Measurements from ENCODE around the gene AK2.

The AK2 gene

DNA sequence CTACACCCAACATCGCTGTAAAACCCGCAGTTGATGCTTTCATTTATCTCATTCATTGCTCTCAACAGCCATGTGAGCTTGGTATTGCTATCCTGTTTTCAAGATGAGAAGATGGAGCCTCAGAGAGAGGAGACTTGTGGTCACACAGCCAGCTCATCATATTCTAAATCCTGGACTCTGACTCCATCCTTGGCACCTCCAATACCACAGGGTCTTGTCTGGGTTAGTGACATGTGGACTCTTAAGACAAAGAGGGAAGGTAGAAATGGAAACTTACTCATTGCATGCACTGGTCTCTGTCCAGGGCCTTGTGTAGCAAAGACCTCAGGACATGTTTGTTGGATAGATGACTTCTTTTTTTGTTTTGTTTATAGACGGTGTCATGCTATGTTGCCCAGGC is 65.1 kb downstream of the AK2 start:
- Mint-ChIP-seq H3K9me3 (peaks cover 2% of the 10 kb centered on the region), H3K36me3 (ENCODE audit: low read depth) (no peaks in the 10 kb centered on the region), H3K4me3 (no peak overlapping the region), H3K27ac (no peak overlapping the region), H3K4me1 (ENCODE audit: low read depth) (peaks cover 35% of the 10 kb centered on the region), H3K27me3 (peaks cover 25% of the 10 kb centered on the region)
- no peak for DNase-seq

DNA sequence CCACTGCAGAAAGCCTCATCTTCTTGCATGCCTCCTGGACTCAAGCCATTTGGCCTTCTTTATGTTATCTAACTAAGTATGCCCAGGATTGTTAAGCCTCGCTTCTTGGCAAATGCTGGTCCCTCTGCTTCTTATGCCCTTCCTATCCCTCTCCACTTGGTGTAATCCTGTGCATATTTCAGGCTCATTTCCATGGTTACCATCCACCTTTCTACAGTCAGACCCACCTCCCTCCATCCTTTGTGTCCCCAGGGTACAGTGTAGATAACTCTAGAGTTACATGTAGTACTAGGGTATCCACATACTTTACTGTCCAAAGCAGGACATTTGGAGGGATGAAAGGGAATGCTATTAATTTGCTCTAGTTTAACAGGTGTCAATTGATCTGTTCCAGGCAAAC is 65.5 kb downstream of the AK2 start:
- no peak for DNase-seq
- H3K4me1 Mint-ChIP-seq (ENCODE audit: low read depth) = peaks cover 35% of the 10 kb centered on the region
- peaks cover 25% of the 10 kb centered on the region for H3K27me3 Mint-ChIP-seq
- no peaks in the 10 kb centered on the region for H3K36me3 Mint-ChIP-seq (ENCODE audit: low read depth)
- no peak overlapping the region for H3K4me3 Mint-ChIP-seq
- peaks cover 2% of the 10 kb centered on the region for H3K9me3 Mint-ChIP-seq
- H3K27ac Mint-ChIP-seq = no peak overlapping the region

DNA sequence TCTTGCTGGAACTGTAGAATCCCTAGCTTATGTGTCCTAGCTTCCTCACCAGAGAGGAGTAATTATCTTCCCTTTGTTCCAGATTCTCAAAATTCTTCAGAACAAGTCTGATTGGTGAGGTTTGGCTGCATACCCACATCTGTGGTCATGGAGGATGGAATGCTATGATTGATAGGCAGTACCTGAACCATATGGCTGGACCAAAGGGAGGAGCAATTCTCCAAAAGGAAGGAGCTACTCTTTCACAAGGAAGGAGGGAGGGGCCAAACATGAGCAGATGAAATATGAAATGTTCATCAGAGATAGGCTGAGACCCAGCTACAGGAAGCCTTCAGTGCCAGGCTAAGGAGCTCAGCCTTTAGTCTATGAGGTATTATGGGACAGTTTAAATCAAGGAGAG is 67.1 kb downstream of the AK2 start:
- peaks cover 40% of the 10 kb centered on the region for H3K4me1 Mint-ChIP-seq (ENCODE audit: low read depth)
- no peak for DNase-seq

DNA sequence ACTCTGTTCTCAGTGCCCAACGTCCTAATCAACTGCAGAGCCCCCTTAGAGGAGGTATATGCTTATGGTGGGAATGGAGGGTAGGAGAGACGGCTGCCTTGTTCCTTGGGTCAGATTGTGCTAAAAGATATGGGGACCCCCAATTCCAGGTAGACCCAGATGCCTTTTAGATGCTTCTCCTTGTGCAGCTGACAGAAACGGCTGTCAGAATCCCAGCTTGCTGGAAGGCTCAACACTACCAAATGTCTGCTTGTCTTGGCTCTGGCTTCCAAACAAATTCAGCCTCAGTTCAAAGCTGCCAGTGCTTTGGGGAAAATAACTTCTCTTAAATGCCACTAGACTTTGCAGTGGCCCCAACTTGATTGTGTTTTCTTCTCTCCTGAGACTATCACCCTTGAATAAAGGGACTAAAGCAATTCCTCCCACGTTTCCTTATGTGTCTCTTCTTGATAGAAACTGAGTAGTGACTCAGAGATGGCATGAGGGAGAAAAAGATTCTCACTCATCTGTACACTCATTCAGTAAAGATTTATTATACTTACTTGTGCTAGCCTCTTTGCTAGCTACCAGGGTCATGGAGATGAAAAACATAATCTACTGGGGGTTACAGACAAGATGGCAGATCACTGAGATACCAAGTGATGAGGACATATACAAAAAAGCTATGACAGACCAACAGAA is 68.7 kb downstream of the AK2 start:
- Mint-ChIP-seq H3K36me3 (ENCODE audit: low read depth) (peaks cover 4% of the 10 kb centered on the region), H3K4me3 (no peak overlapping the region), H3K27me3 (peaks cover 23% of the 10 kb centered on the region), H3K9me3 (peaks cover 2% of the 10 kb centered on the region), H3K4me1 (ENCODE audit: low read depth) (peaks cover 43% of the 10 kb centered on the region), H3K27ac (peak overlapping the region; percentile 22)
- DNase-seq = no peak

More for the DNA sequence above, 67.1 kb downstream of the AK2 start:
- H3K27ac Mint-ChIP-seq = no peak overlapping the region
- no peaks in the 10 kb centered on the region for H3K36me3 Mint-ChIP-seq (ENCODE audit: low read depth)
- H3K27me3 Mint-ChIP-seq = peaks cover 25% of the 10 kb centered on the region
- H3K4me3 Mint-ChIP-seq = no peak overlapping the region
- peaks cover 2% of the 10 kb centered on the region for H3K9me3 Mint-ChIP-seq

DNA sequence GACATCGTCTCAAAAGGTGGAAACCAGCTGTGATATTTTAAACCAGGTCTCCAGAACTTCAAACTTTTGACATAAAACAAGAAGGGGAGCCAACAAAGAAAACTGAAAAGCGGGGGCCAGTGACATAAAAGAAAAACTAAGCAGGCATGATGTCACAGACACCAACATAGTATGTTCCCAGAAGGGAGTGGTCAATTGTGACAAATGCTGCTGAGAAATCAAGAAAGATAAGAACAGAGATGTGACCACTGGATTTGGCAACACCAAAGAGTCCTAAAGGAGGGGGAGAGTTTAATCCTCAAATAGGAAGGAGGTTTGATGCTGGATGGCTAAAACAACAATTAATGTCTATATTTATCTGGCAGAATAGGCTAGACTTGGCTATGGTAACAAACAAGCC is 69.8 kb downstream of the AK2 start:
- Mint-ChIP-seq H3K27ac (no peak overlapping the region), H3K36me3 (ENCODE audit: low read depth) (peaks cover 10% of the 10 kb centered on the region), H3K27me3 (peaks cover 13% of the 10 kb centered on the region), H3K4me1 (ENCODE audit: low read depth) (peaks cover 47% of the 10 kb centered on the region), H3K4me3 (no peak overlapping the region), H3K9me3 (peaks cover 2% of the 10 kb centered on the region)
- DNase-seq = no peak

DNA sequence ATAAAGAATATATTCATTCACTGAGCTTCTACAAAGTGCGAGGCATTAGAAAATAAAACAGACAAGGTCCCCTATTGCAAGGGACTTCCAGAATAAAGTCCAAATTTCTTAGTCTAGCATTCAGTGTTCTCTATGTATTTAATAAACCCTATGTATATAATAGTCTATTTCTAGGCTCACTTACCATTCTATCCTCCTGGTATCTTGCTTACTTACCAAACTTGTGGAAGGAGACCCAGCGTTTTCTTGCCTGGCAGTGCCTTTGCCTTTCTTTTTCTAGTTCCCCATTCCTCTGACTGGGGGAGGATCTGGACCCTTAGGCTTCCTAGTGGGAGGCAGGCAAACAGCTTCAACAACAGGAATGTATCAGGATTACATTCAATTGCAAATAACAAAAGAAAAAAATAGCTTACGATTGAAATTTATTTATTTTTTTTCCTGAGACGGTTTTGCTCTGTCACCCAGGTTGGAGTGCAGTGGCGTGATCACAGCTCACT is 71.4 kb downstream of the AK2 start:
- peak overlapping the region; percentile 86 for H3K27ac Mint-ChIP-seq
- peaks cover 10% of the 10 kb centered on the region for H3K36me3 Mint-ChIP-seq (ENCODE audit: low read depth)
- H3K9me3 Mint-ChIP-seq = peaks cover 2% of the 10 kb centered on the region
- H3K4me3 Mint-ChIP-seq = peak overlapping the region; percentile 75
- no peak for DNase-seq
- peaks cover 55% of the 10 kb centered on the region for H3K4me1 Mint-ChIP-seq (ENCODE audit: low read depth)
- no peaks in the 10 kb centered on the region for H3K27me3 Mint-ChIP-seq

DNA sequence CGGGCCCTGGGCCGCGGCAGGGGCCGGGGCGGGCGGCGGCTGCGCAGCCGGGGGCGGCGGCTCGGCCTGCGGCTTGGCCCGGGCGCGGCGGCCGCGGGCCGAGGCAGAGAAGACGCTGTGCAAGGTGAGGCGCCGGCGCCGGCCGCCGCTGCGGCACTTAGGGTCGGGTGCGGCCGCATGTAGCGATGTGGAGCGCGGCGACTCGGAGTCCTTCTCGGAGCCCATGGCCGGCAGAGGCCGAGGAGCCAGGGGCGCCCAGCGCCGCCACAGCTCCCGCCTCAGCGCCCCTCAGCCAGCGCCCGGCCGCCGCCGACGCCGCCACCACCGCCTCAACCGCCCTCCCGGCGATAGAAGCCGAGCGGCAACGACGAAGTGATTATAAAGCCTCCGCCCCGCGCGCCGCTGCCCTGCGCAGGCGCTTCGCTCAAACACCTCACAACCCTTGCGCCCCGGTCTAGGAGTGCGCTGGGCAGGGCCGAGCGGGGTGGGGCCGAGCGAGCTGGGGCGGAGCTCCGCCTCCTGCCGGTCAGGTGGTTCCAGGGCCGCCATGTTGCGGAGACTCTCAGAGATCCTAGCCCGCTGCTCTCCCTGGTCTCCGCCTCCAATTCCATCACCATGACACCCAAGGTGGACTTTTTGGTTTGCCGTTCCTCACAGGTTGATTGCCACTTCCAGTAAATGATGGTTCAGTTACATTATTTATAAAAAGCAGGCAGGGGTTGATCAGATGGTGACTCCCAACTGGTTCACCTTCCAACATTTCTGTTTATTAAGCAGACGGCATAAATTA is 72.0 kb downstream of the AK2 start, which contains the start of gene RNF19B:
Gene RNF19B (minus strand): TSS at position 349 of the 790 bp plus-strand sequence. CDS start 124 bp downstream, at position 225.
- H3K9me3 Mint-ChIP-seq = peaks cover 2% of the 10 kb centered on the region

DNA sequence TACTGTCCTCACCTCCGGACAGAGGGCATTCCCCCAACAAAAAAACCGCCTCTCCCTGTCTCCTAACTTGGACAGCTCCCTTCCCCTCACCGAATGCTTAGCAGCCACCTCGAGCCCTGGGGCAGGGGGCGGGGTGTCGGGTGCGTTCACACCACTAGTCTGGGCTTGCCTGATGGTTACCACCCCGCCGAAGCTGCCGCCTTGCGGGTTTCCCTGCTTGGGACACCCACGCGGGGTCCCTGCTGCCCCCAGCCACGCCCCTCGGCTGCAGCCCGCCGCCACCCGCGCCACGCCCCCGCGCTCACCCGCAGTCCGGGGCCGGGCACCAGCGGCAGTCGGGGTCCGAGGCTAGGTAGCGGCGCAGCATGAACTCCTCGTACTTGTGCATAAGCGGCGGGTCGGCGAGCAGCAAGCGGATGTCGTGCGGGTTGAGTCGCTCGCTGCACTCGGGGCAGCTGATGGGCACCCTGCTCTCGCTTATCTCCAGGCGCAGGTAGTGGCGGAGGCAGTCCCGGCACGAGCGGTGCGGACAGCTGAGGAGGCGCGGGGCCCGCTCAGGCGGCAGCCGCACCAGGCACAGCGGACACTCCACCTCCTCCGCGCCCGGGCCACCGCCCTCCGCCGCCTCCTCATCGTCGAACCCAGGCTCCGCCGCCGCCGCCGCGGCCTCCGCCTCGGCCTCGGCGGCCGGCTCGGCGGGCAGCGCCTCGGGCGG is 72.8 kb downstream of the AK2 start:
- DNase-seq = peak; percentile 78
- peaks cover 10% of the 10 kb centered on the region for H3K36me3 Mint-ChIP-seq (ENCODE audit: low read depth)
- peaks cover 2% of the 10 kb centered on the region for H3K9me3 Mint-ChIP-seq
- H3K4me3 Mint-ChIP-seq = peak overlapping the region; percentile 86
- peak overlapping the region; percentile 86 for H3K27ac Mint-ChIP-seq
- H3K27me3 Mint-ChIP-seq = no peaks in the 10 kb centered on the region
- H3K4me1 Mint-ChIP-seq (ENCODE audit: low read depth) = peaks cover 60% of the 10 kb centered on the region

More for the DNA sequence above, 72.0 kb downstream of the AK2 start, which contains the start of gene RNF19B:
- H3K27ac Mint-ChIP-seq = peak within 1 kb of the TSS; percentile 86
- peak within 1 kb of the TSS; percentile 86 for H3K4me3 Mint-ChIP-seq
- peak; percentile 97 for DNase-seq
- peaks cover 58% of the 10 kb centered on the region for H3K4me1 Mint-ChIP-seq (ENCODE audit: low read depth)
- peaks cover 10% of the 10 kb centered on the region for H3K36me3 Mint-ChIP-seq (ENCODE audit: low read depth)
- H3K27me3 Mint-ChIP-seq = no peaks in the 10 kb centered on the region

DNA sequence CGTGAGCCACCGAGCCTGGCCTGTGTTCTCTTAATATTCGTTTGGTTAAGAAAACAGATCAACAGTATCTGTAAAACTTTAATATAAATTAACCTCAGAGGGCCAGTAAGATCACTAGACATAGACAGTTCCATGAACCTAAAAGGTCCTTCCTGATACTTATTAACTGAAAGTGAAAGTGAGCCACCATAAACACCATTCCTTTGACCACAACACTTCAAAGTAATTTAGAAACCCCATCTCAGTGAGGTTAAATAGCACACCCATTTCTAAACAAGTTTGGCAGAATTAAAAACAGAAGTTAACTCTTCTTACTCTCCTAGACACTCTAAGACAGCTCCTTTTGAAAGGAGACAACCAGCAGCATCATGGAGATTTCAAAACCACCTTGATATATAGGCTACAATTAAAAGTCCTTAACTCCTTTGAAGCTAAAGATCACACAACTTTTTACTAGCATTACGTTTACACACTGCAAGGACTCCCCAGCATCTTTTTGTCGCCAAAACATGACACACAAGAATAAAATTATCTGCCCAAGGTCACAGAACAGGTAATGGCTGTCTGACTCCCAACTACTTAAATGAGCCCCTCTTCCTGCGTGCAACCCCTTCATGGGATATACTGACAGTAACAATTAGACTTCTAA is 74.3 kb downstream of the AK2 start:
- Mint-ChIP-seq H3K9me3 (no peaks in the 10 kb centered on the region), H3K27ac (peak overlapping the region; percentile 48), H3K4me1 (ENCODE audit: low read depth) (peaks cover 62% of the 10 kb centered on the region), H3K4me3 (peak overlapping the region; percentile 86), H3K36me3 (ENCODE audit: low read depth) (peaks cover 10% of the 10 kb centered on the region), H3K27me3 (no peaks in the 10 kb centered on the region)
- no peak for DNase-seq

DNA sequence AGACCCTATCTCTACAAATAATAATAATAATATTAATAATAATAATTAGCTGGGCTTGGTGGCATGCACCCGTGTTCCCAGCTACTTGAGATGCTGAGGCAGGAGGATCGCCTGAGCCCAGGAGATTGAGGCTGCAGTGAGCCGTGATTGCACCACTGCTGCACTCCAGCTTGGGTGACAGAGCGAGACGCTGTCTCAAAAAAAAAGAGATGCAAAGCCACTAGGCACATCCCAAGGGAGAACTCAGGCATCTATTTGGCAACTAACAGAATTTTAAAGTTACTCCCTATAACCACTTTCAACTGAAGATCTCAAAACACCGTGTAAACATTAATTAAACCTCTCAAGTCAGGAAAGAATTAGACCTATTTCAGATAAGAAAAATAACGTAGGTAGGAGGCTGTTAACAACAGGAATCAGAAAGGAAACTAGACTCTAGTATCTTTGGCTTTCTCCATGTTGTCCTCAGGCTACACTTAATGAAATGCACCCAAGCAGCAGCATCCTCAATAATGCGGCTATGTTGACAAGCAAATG is 75.8 kb downstream of the AK2 start:
- no peaks in the 10 kb centered on the region for H3K27me3 Mint-ChIP-seq
- no peak overlapping the region for H3K4me3 Mint-ChIP-seq
- no peak for DNase-seq
- H3K4me1 Mint-ChIP-seq (ENCODE audit: low read depth) = peaks cover 64% of the 10 kb centered on the region
- peaks cover 10% of the 10 kb centered on the region for H3K36me3 Mint-ChIP-seq (ENCODE audit: low read depth)
- no peaks in the 10 kb centered on the region for H3K9me3 Mint-ChIP-seq
- H3K27ac Mint-ChIP-seq = no peak overlapping the region

DNA sequence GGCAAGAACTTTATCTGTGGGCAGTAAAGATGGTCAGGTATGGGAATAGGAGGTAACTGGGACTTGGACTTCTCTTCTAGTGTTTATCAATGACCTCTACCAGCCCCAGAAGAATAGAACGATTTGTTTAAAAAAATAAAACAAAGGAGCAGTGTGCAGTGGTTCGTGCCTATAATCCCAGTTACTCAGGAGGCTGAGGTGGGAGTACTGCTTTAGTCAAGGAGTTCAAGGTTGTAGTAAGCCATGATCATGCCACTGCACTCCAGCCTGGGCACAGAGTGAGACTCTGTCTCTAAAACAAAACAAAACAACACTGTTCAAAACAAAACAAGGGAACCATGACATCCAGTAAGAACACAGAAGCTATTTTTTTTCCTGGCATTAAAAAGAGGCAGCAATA is 76.3 kb downstream of the AK2 start:
- Mint-ChIP-seq H3K4me3 (no peak overlapping the region), H3K4me1 (ENCODE audit: low read depth) (peaks cover 66% of the 10 kb centered on the region), H3K27ac (no peak overlapping the region), H3K36me3 (ENCODE audit: low read depth) (peaks cover 12% of the 10 kb centered on the region), H3K9me3 (no peaks in the 10 kb centered on the region), H3K27me3 (no peaks in the 10 kb centered on the region)
- no peak for DNase-seq

DNA sequence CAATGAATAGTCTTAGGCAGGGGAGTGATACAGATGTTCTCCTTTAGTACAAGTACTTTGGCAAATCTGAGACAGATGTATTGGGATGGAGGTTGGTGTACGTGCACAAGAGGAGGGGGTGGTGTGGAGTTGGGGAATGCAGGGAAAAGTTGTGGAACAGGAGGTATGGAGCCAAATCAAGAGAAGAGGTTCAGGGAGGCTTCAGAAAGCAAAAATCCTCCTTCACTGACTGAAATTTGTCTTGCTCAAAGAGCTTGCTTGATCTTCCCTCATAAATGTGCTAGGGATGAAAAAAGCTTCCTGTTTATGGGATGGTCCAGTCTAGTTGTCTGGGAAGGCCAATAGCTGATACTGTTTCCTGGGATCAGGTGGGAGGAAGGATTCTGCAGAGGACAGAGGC is 77.9 kb downstream of the AK2 start:
- DNase-seq = no peak
- H3K4me3 Mint-ChIP-seq = no peak overlapping the region
- H3K36me3 Mint-ChIP-seq (ENCODE audit: low read depth) = peaks cover 18% of the 10 kb centered on the region
- no peaks in the 10 kb centered on the region for H3K9me3 Mint-ChIP-seq
- no peaks in the 10 kb centered on the region for H3K27me3 Mint-ChIP-seq
- peaks cover 71% of the 10 kb centered on the region for H3K4me1 Mint-ChIP-seq (ENCODE audit: low read depth)
- no peak overlapping the region for H3K27ac Mint-ChIP-seq
